Natural killer cell treated with Interleukin-12 subunit alpha and Interleukin-12 subunit beta and Interleukin-15 and Interleukin-18, amount 100 ng/mL, for 72 hours (primary cell): ENCODE results near the gene PYROXD2. TPM values are rescaled to one million over a fixed set of nuclear protein-coding genes. Genes with fewer than 3 reads are reported as not detected.

Experiments used
- ATAC-seq, 2 donors: fragments of 150-1000 bp; cut with Tn5 transposase in 1 of 2; sonication (Bioruptor Pico), chemical (Tn5 transposase) in 1 of 2; 2 replicates each; pipeline ENCODE4 v1.10.0; 2021
- DNase-seq: peaks from one replicate; pipeline ENCODE4 v3.0.0; 2022; ENCODE audit warnings: low spot score
- H3K27ac Mint-ChIP-seq, 2 donors: 1 replicate in 1 of 2; 2 replicates in 1 of 2; pipeline ENCODE4 v1.8.0; 2022; ENCODE audit warnings: mixed read lengths in 2 of 2, mild to moderate bottlenecking in 1 of 2, moderate library complexity in 1 of 2
- H3K27me3 Mint-ChIP-seq, 2 donors: 1 replicate in 1 of 2; 2 replicates in 1 of 2; pipeline ENCODE4 v1.8.0; 2022; ENCODE audit warnings: mixed read lengths in 2 of 2
- H3K36me3 Mint-ChIP-seq: one replicate; pipeline ENCODE4 v1.8.0; 2022; ENCODE audit warnings: mixed read lengths
- H3K4me1 Mint-ChIP-seq, 2 donors: 1 replicate in 1 of 2; 2 replicates in 1 of 2; pipeline ENCODE4 v1.8.0; 2022; ENCODE audit warnings: low read depth in 2 of 2, mixed read lengths in 2 of 2, mild to moderate bottlenecking in 1 of 2
- H3K4me3 Mint-ChIP-seq: one replicate; pipeline ENCODE4 v1.8.0; 2022; ENCODE audit warnings: mixed read lengths
- H3K9me3 Mint-ChIP-seq: 2 replicates; pipeline ENCODE4 v1.8.0; 2022; ENCODE audit warnings: mixed read lengths
- total RNA-seq, 2 donors: library from RNA; stranded (reverse); gene quantifications; one replicate each; pipeline ENCODE4 v1.2.3, GENCODE V29; 2022

PYROXD2 gene
- total RNA-seq, 2 donors from 2014 or later = 6.1 to 7.2 TPM

- peak overlapping the region in 1 of 2 donors; percentile 79 for H3K27ac Mint-ChIP-seq
- ATAC-seq (no peak), DNase-seq (no peak)
- H3K9me3 Mint-ChIP-seq = no peaks in the 10 kb centered on the region
- H3K36me3 Mint-ChIP-seq = peaks cover 7% of the 10 kb centered on the region
- H3K4me3 Mint-ChIP-seq = no peak overlapping the region
- H3K4me1 Mint-ChIP-seq = peaks cover 21 to 28% of the 10 kb centered on the region in 2 donors
- no peaks in the 10 kb centered on the region for H3K27me3 Mint-ChIP-seq
These were observed 12.5 kb downstream of the PYROXD2 start for GRCh38 chr10:98402478-98402877.

GRCh38 chr10:98400482-98400881, 14.5 kb downstream of the PYROXD2 start:
- H3K27ac Mint-ChIP-seq = no peak overlapping the region
- ATAC-seq = peak; percentile 77 to 81
- H3K4me1 Mint-ChIP-seq = peaks cover 21 to 28% of the 10 kb centered on the region in 2 donors
- no peak for DNase-seq
- peaks cover 7% of the 10 kb centered on the region for H3K36me3 Mint-ChIP-seq
- no peaks in the 10 kb centered on the region for H3K9me3 Mint-ChIP-seq
- H3K27me3 Mint-ChIP-seq = no peaks in the 10 kb centered on the region
- peak overlapping the region; percentile 6 for H3K4me3 Mint-ChIP-seq

GRCh38 chr10:98399784-98400183, 15.2 kb downstream of the PYROXD2 start:
- Mint-ChIP-seq H3K27ac (no peak overlapping the region), H3K9me3 (no peaks in the 10 kb centered on the region), H3K27me3 (no peaks in the 10 kb centered on the region), H3K4me1 (peaks cover 18 to 27% of the 10 kb centered on the region in 2 donors), H3K4me3 (no peak overlapping the region), H3K36me3 (peaks cover 7% of the 10 kb centered on the region)
- ATAC-seq = no peak
- no peak for DNase-seq

GRCh38 chr10:98397089-98397600, 17.8 kb downstream of the PYROXD2 start:
- no peaks in the 10 kb centered on the region for H3K27me3 Mint-ChIP-seq
- H3K4me3 Mint-ChIP-seq = no peak overlapping the region
- no peak for DNase-seq
- ATAC-seq = no peak
- H3K36me3 Mint-ChIP-seq = no peaks in the 10 kb centered on the region
- no peaks in the 10 kb centered on the region for H3K9me3 Mint-ChIP-seq
- H3K4me1 Mint-ChIP-seq = peaks cover 23 to 36% of the 10 kb centered on the region in 2 donors
- no peak overlapping the region for H3K27ac Mint-ChIP-seq

- H3K27ac Mint-ChIP-seq = no peak overlapping the region
- peaks cover 28 to 42% of the 10 kb centered on the region in 2 donors for H3K4me1 Mint-ChIP-seq
- H3K9me3 Mint-ChIP-seq = no peaks in the 10 kb centered on the region
- no peaks in the 10 kb centered on the region for H3K27me3 Mint-ChIP-seq
- no peak for ATAC-seq
- DNase-seq = no peak
- no peak overlapping the region for H3K4me3 Mint-ChIP-seq
- no peaks in the 10 kb centered on the region for H3K36me3 Mint-ChIP-seq
These were observed 18.6 kb downstream of the PYROXD2 start for GRCh38 chr10:98396096-98397063.

GRCh38 chr10:98394851-98395440, 20.0 kb downstream of the PYROXD2 start:
- DNase-seq (no peak), ATAC-seq (no peak)
- H3K27ac Mint-ChIP-seq = peak overlapping the region; percentile 11 to 79
- peaks cover 35 to 49% of the 10 kb centered on the region in 2 donors for H3K4me1 Mint-ChIP-seq
- H3K27me3 Mint-ChIP-seq = no peaks in the 10 kb centered on the region
- peak overlapping the region; percentile 8 for H3K4me3 Mint-ChIP-seq
- H3K9me3 Mint-ChIP-seq = no peaks in the 10 kb centered on the region
- no peaks in the 10 kb centered on the region for H3K36me3 Mint-ChIP-seq

GRCh38 chr10:98391578-98391991, 23.4 kb downstream of the PYROXD2 start:
- Mint-ChIP-seq H3K27me3 (no peaks in the 10 kb centered on the region), H3K4me3 (peak overlapping the region; percentile 77), H3K4me1 (peaks cover 46 to 53% of the 10 kb centered on the region in 2 donors), H3K9me3 (no peaks in the 10 kb centered on the region), H3K27ac (peak overlapping the region; percentile 79 to 80), H3K36me3 (no peaks in the 10 kb centered on the region)
- no peak for DNase-seq
- peak; percentile 71 to 82 for ATAC-seq

GRCh38 chr10:98391065-98391464, 23.9 kb downstream of the PYROXD2 start:
- Mint-ChIP-seq H3K4me3 (peak overlapping the region; percentile 77), H3K36me3 (no peaks in the 10 kb centered on the region), H3K27me3 (no peaks in the 10 kb centered on the region), H3K4me1 (peaks cover 46 to 53% of the 10 kb centered on the region in 2 donors), H3K9me3 (no peaks in the 10 kb centered on the region), H3K27ac (peak overlapping the region; percentile 79 to 80)
- peak; percentile 79 to 82 for ATAC-seq
- peak; percentile 68 for DNase-seq

- DNase-seq (no peak), ATAC-seq (no peak)
- H3K36me3 Mint-ChIP-seq = no peaks in the 10 kb centered on the region
- peak overlapping the region; percentile 79 to 80 for H3K27ac Mint-ChIP-seq
- H3K9me3 Mint-ChIP-seq = no peaks in the 10 kb centered on the region
- H3K4me1 Mint-ChIP-seq = peaks cover 46 to 53% of the 10 kb centered on the region in 2 donors
- H3K4me3 Mint-ChIP-seq = peak overlapping the region; percentile 77
- H3K27me3 Mint-ChIP-seq = no peaks in the 10 kb centered on the region
These were observed 24.6 kb downstream of the PYROXD2 start for GRCh38 chr10:98390406-98390805.

- ATAC-seq (no peak), DNase-seq (no peak)
- H3K36me3 Mint-ChIP-seq = no peaks in the 10 kb centered on the region
- H3K4me3 Mint-ChIP-seq = no peak overlapping the region
- H3K9me3 Mint-ChIP-seq = no peaks in the 10 kb centered on the region
- H3K27ac Mint-ChIP-seq = no peak overlapping the region
- H3K27me3 Mint-ChIP-seq = no peaks in the 10 kb centered on the region
- H3K4me1 Mint-ChIP-seq = peaks cover 46 to 49% of the 10 kb centered on the region in 2 donors
These were observed 25.6 kb downstream of the PYROXD2 start for GRCh38 chr10:98389398-98389797.

- DNase-seq = no peak
- no peak overlapping the region for H3K27ac Mint-ChIP-seq
- no peak overlapping the region for H3K4me3 Mint-ChIP-seq
- no peaks in the 10 kb centered on the region for H3K36me3 Mint-ChIP-seq
- ATAC-seq = no peak
- H3K27me3 Mint-ChIP-seq = no peaks in the 10 kb centered on the region
- H3K4me1 Mint-ChIP-seq = peaks cover 37% of the 10 kb centered on the region in 2 donors
- H3K9me3 Mint-ChIP-seq = no peaks in the 10 kb centered on the region
These were observed 26.8 kb downstream of the PYROXD2 start for GRCh38 chr10:98388101-98388655.

GRCh38 chr10:98384531-98385133, 30.4 kb downstream of the PYROXD2 start:
- DNase-seq (no peak), ATAC-seq (no peak)
- H3K27me3 Mint-ChIP-seq = no peaks in the 10 kb centered on the region
- peaks cover 6 to 10% of the 10 kb centered on the region in 2 donors for H3K4me1 Mint-ChIP-seq
- no peak overlapping the region for H3K4me3 Mint-ChIP-seq
- H3K9me3 Mint-ChIP-seq = no peaks in the 10 kb centered on the region
- no peak overlapping the region for H3K27ac Mint-ChIP-seq
- no peaks in the 10 kb centered on the region for H3K36me3 Mint-ChIP-seq

- DNase-seq (no peak), ATAC-seq (no peak)
- H3K27me3 Mint-ChIP-seq = no peaks in the 10 kb centered on the region
- H3K4me1 Mint-ChIP-seq = peaks cover 0 to 4% of the 10 kb centered on the region in 2 donors
- H3K27ac Mint-ChIP-seq = no peak overlapping the region
- no peaks in the 10 kb centered on the region for H3K9me3 Mint-ChIP-seq
- no peak overlapping the region for H3K4me3 Mint-ChIP-seq
- no peaks in the 10 kb centered on the region for H3K36me3 Mint-ChIP-seq
These were observed 31.1 kb downstream of the PYROXD2 start for GRCh38 chr10:98383869-98384268.
